A549 (cell line): ENCODE results near the gene SETD1B.

ENCODE experiments used
- CTCF ChIP-seq: fragments of >200 bp; sonication (Bioruptor Twin); formaldehyde crosslinking; IDR thresholded peaks from 3 replicates; pipeline ENCODE4 v1.5.1; 2016
- JUN ChIP-seq, 2 experiments: fragments of >200 bp; sonication (Bioruptor Twin); formaldehyde crosslinking; IDR thresholded peaks; 2 replicates in 1 of 2; 3 replicates in 1 of 2; pipeline ENCODE4 v1.6.1; 2016 to 2017
- SMC3 ChIP-seq: fragments of >200 bp; sonication (Bioruptor Twin); formaldehyde crosslinking; IDR thresholded peaks from 3 replicates; pipeline ENCODE4 v1.6.1; 2018; ENCODE audit warnings: inconsistent platforms

DNA sequence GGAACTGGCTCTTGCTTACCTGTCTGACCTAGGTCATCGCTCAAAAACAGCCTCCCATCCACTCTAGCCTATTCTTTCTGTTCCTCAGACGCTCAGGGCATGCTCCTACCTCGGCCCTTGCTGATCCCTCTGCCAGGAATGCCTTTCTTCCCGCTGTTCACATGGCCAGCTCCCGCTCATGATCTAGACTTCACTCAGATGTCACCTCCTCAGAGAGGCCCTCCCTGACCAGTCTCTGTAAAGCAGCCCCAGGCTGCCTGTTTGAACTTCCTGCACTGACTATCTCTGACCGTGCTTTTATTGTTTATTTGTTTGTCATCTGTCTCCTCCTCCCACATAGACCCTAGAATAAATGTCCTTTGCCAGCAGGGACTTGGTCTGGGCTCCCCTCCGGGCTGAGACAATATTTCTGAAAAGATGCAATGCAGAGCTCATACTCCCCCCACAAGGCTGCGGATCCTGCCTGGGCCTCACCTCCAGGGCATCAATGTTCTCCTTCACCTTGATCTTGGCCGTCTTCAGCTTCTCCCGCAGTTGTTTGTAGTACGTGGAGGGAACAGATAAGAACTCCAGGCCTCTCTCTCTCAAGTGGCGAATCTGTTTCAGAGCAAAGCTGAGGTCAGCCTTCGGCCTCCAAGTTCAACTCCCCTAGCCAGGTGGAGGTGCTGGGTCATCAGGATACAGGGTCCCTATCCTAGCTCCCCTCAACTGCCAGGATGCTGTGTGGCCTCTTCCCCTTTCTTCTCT is 39.6 kb downstream of the SETD1B start:
- no peak for TF ChIP-seq CTCF
- TF ChIP-seq JUN (IDR thresholded peaks at IDR 0.05): no peak
- no peak for TF ChIP-seq SMC3
